Natural killer cell (primary cell): ENCODE results near the gene SLC66A1. TPM values are rescaled to one million over a fixed set of nuclear protein-coding genes. Genes with fewer than 3 reads are reported as not detected.

Source experiments
- ATAC-seq, 3 donors: fragments of 150-1000 bp in 2 of 3; fragments of 200-7000 bp in 1 of 3; cut with Tn5 transposase; 1 replicate in 1 of 3; 2 replicates in 2 of 3; pipeline ENCODE4 v1.10.0; 2021; ENCODE audit warnings: mild to moderate bottlenecking in 2 of 3, moderate library complexity in 2 of 3
- DNase-seq, 2 donors: peaks; one replicate each; pipeline versions ENCODE4 v3.0.0 to v3.0.0-alpha.2; 2013 to 2021; ENCODE audit warnings: mixed read lengths in 1 of 2
- H3K27ac ChIP-seq: one replicate; pipeline ENCODE4 v1.5.1; 2013; ENCODE audit warnings: mild to moderate bottlenecking, low read length
- H3K27me3 ChIP-seq: one replicate; pipeline ENCODE4 v1.6.1; 2013; ENCODE audit warnings: low read length; ENCODE audit not compliant: control insufficient read depth, insufficient read depth
- H3K36me3 ChIP-seq: one replicate; pipeline ENCODE4 v1.6.1; 2013; ENCODE audit warnings: low read length; ENCODE audit not compliant: control insufficient read depth, insufficient read depth
- H3K4me1 ChIP-seq: one replicate; pipeline ENCODE4 v1.6.1; 2013; ENCODE audit warnings: low read length; ENCODE audit not compliant: control insufficient read depth, insufficient read depth
- H3K4me3 ChIP-seq: one replicate; pipeline ENCODE4 v1.5.1; 2013; ENCODE audit warnings: low read length
- H3K9me3 ChIP-seq: one replicate; pipeline ENCODE4 v1.6.1; 2013; ENCODE audit warnings: low read length; ENCODE audit not compliant: control insufficient read depth, insufficient read depth
- H3K27ac Mint-ChIP-seq, 2 donors: one replicate each; pipeline ENCODE4 v1.8.0; 2022; ENCODE audit warnings: mild to moderate bottlenecking in 2 of 2, mixed read lengths in 2 of 2, moderate library complexity in 1 of 2
- H3K27me3 Mint-ChIP-seq, 2 donors: one replicate each; pipeline ENCODE4 v1.8.0; 2022; ENCODE audit warnings: low read depth in 2 of 2, mixed read lengths in 2 of 2
- H3K36me3 Mint-ChIP-seq: one replicate; pipeline ENCODE4 v1.8.0; 2022; ENCODE audit warnings: mixed read lengths
- H3K4me1 Mint-ChIP-seq, 2 donors: one replicate each; pipeline ENCODE4 v1.8.0; 2022; ENCODE audit warnings: mixed read lengths in 2 of 2
- H3K4me3 Mint-ChIP-seq: one replicate; pipeline ENCODE4 v1.8.0; 2022; ENCODE audit warnings: mild to moderate bottlenecking, moderate library complexity, mixed read lengths
- H3K9me3 Mint-ChIP-seq, 2 donors: one replicate each; pipeline ENCODE4 v1.8.0; 2022; ENCODE audit warnings: mixed read lengths in 2 of 2
- whole genome bisulfite sequencing: methylation state at CpG from one replicate; pipeline ENCODE4 v1.1.7; 2013; ENCODE audit warnings: missing lambda C conversion rate; ENCODE audit not compliant: insufficient coverage; 5-methylcytosine and 5-hydroxymethylcytosine counted together
- intact Hi-C: fragments of 100-400 bp; cut with micrococcal nuclease; formaldehyde crosslinking; loops from one replicate; pipeline ENCODE4 v1.14.2; 2022
- total RNA-seq, 4 donors: library from RNA; stranded (reverse); fragments of 120-200 nt in 1 of 4; gene quantifications; one replicate each; pipeline versions ENCODE4 v1.2.3 to v1.2.4, GENCODE V29; 2013 to 2022
- TF ChIP-seq, protein P1 (sequence below): fragments of 200-600 bp; IDR thresholded peaks from one replicate; pipeline ENCODE4 v1.8.0; 2022; ENCODE audit warnings: antibody characterized with exemption

Gene SLC66A1
- total RNA-seq, 3 donors from 2014 or later (not counting 1 experiment from before 2014, with no cell fraction given): 5.8 to 8.5 (median 7.6) TPM

- Histone ChIP-seq H3K4me1 (peaks cover 52% of the 10 kb centered on the region), H3K9me3 (no peaks in the 10 kb centered on the region), H3K36me3 (peaks cover 1% of the 10 kb centered on the region), H3K27ac (peak overlapping the region; percentile 45), H3K4me3 (peak overlapping the region; percentile 62), H3K27me3 (no peaks in the 10 kb centered on the region)
- H3K27ac Mint-ChIP-seq: peak overlapping the region; percentile 73 to 78
- WGBS: 50% methylated on average over 20 of the region's 20 CpGs
- TF ChIP-seq, protein P1, sequence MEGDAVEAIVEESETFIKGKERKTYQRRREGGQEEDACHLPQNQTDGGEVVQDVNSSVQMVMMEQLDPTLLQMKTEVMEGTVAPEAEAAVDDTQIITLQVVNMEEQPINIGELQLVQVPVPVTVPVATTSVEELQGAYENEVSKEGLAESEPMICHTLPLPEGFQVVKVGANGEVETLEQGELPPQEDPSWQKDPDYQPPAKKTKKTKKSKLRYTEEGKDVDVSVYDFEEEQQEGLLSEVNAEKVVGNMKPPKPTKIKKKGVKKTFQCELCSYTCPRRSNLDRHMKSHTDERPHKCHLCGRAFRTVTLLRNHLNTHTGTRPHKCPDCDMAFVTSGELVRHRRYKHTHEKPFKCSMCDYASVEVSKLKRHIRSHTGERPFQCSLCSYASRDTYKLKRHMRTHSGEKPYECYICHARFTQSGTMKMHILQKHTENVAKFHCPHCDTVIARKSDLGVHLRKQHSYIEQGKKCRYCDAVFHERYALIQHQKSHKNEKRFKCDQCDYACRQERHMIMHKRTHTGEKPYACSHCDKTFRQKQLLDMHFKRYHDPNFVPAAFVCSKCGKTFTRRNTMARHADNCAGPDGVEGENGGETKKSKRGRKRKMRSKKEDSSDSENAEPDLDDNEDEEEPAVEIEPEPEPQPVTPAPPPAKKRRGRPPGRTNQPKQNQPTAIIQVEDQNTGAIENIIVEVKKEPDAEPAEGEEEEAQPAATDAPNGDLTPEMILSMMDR: no peak
- no peaks in the 10 kb centered on the region for H3K9me3 Mint-ChIP-seq
- ATAC-seq (peak in 1 of 3 donors; percentile 11), DNase-seq (peak in 1 of 2 donors; percentile 46)
- H3K4me1 Mint-ChIP-seq: peaks cover 31 to 43% of the 10 kb centered on the region in 2 donors
- no peaks in the 10 kb centered on the region for H3K36me3 Mint-ChIP-seq
- H3K4me3 Mint-ChIP-seq: peak overlapping the region; percentile 82
- intact Hi-C loops: loop anchor here (2.0 to 10.0 kb wide), 2 partner anchors 62 to 172 kb away; partner anchors contain the start of genes CAPZB, EMC1 and MRTO4
- no peaks in the 10 kb centered on the region for H3K27me3 Mint-ChIP-seq
These were observed 883 bp downstream of the SLC66A1 start for GRCh38 chr1:19312782-19313635.

GRCh38 chr1:19313636-19313959 lies 1.5 kb downstream of the SLC66A1 start:
- intact Hi-C loops: loop anchor here (2.0 to 10.0 kb wide), 2 partner anchors 63 to 171 kb away; partner anchors contain the start of genes CAPZB, EMC1 and MRTO4
- no peak for ATAC-seq
- Histone ChIP-seq H3K27me3 (no peaks in the 10 kb centered on the region), H3K27ac (no peak overlapping the region), H3K4me3 (no peak overlapping the region), H3K4me1 (peaks cover 52% of the 10 kb centered on the region), H3K9me3 (no peaks in the 10 kb centered on the region), H3K36me3 (peaks cover 4% of the 10 kb centered on the region)
- Mint-ChIP-seq H3K9me3 (no peaks in the 10 kb centered on the region), H3K4me1 (peaks cover 31 to 43% of the 10 kb centered on the region in 2 donors), H3K27me3 (no peaks in the 10 kb centered on the region), H3K27ac (peak overlapping the region in 1 of 2 donors; percentile 78), H3K36me3 (no peaks in the 10 kb centered on the region), H3K4me3 (peak overlapping the region; percentile 82)
- WGBS: 92% methylated on average over 4 of the region's 4 CpGs
- TF ChIP-seq, protein P1: no peak
- DNase-seq: no peak

DNA sequence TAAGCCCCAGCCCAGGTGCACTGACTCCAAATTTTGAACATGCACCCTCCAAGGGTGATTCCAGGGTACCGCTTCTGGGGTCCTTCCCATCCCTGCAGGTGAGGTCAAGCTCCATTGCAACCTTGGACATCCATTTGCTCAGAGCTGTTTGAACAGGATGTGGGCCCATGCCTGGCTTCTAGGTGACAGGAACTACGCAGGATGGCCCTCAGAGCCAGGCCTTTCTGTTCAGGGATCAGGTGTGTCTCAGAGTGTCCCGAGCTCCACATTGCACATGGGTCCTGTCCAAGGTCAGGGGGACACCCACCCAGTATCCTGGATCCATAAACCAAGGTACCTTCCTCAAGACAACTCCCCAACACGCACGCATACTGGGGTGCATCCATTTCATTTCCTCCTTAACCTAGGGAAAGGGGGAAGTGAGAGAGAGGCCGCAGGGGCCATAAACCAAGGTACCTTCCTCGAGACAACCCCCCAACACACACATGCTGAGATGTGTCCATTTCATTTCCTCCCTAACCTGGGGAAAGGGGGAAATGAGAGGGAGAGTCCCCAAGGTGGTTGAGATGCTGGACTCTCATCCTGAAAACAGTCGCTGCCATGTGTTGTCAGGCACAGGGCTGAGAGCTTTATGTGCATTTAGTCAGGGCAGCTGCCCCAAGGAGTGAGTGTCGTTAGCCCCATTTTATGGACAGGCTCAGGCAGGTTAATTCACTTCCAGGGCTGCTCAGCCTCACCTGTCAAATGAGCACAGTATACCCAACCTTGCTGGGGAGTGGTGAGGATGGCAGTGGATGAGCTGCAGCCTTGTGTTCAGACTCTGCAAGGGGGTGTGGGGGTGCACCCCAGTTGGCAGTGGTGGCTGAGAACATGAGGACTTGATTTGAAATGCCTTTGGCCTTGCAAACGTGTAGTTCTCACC lies 2.1 kb downstream of the SLC66A1 start:
- no peaks in the 10 kb centered on the region for H3K9me3 Mint-ChIP-seq
- Histone ChIP-seq H3K9me3 (no peaks in the 10 kb centered on the region), H3K4me3 (no peak overlapping the region), H3K27ac (no peak overlapping the region), H3K27me3 (no peaks in the 10 kb centered on the region), H3K4me1 (peaks cover 52% of the 10 kb centered on the region), H3K36me3 (peaks cover 4% of the 10 kb centered on the region)
- TF ChIP-seq, protein P1: no peak
- no peak overlapping the region for H3K4me3 Mint-ChIP-seq
- no peak overlapping the region for H3K27ac Mint-ChIP-seq
- peaks cover 25 to 37% of the 10 kb centered on the region in 2 donors for H3K4me1 Mint-ChIP-seq
- H3K27me3 Mint-ChIP-seq: no peaks in the 10 kb centered on the region
- no peaks in the 10 kb centered on the region for H3K36me3 Mint-ChIP-seq
- 84% methylated on average over 6 of the region's 10 CpGs for WGBS
- intact Hi-C loops: loop anchor here (2.0 to 10.0 kb wide), 2 partner anchors 63 to 171 kb away; partner anchors contain the start of genes CAPZB, EMC1 and MRTO4
- DNase-seq (peak in 1 of 2 donors; percentile 12), ATAC-seq (no peak)
